Measurements from ENCODE around the gene FBXL13. TPM values are rescaled to one million over a fixed set of nuclear protein-coding genes. Genes with fewer than 3 reads are reported as not detected.

FBXL13 gene
- total RNA-seq, 1 donor from 2014 or later, result 3.0 TPM

- TF ChIP-seq, protein P1, sequence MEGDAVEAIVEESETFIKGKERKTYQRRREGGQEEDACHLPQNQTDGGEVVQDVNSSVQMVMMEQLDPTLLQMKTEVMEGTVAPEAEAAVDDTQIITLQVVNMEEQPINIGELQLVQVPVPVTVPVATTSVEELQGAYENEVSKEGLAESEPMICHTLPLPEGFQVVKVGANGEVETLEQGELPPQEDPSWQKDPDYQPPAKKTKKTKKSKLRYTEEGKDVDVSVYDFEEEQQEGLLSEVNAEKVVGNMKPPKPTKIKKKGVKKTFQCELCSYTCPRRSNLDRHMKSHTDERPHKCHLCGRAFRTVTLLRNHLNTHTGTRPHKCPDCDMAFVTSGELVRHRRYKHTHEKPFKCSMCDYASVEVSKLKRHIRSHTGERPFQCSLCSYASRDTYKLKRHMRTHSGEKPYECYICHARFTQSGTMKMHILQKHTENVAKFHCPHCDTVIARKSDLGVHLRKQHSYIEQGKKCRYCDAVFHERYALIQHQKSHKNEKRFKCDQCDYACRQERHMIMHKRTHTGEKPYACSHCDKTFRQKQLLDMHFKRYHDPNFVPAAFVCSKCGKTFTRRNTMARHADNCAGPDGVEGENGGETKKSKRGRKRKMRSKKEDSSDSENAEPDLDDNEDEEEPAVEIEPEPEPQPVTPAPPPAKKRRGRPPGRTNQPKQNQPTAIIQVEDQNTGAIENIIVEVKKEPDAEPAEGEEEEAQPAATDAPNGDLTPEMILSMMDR (IDR thresholded peaks at IDR 0.05), result no peak
- intact Hi-C loops (cut with DNase I), result no loop called here
- Histone ChIP-seq H3K27me3 (no peaks in the 10 kb centered on the region), H3K9me3 (no peaks in the 10 kb centered on the region), H3K27ac (no peak overlapping the region), H3K4me3 (no peak overlapping the region), H3K4me1 (peaks cover 23% of the 10 kb centered on the region), H3K36me3 (no peaks in the 10 kb centered on the region)
- no peak for DNase-seq
- ATAC-seq, result no peak
These were observed 2.7 kb upstream of the FBXL13 start for GRCh38 chr7:103077318-103077717.

- Histone ChIP-seq H3K9me3 (no peaks in the 10 kb centered on the region), H3K4me1 (peaks cover 23% of the 10 kb centered on the region), H3K27me3 (no peaks in the 10 kb centered on the region), H3K27ac (no peak overlapping the region), H3K36me3 (no peaks in the 10 kb centered on the region), H3K4me3 (no peak overlapping the region)
- intact Hi-C loops (cut with DNase I), result no loop called here
- DNase-seq (peak; percentile 70), ATAC-seq (no peak)
- TF ChIP-seq, protein P1 (IDR thresholded peaks at IDR 0.05), result no peak
These were observed 2.2 kb upstream of the FBXL13 start for GRCh38 chr7:103076764-103077163.

GRCh38 chr7:103075337-103075918 is 832 bp upstream of the FBXL13 start:
- DNase-seq (peak; percentile 84), ATAC-seq (peak; percentile 44)
- peaks cover 23% of the 10 kb centered on the region for H3K4me1 ChIP-seq
- H3K36me3 ChIP-seq, result no peaks in the 10 kb centered on the region
- H3K4me3 ChIP-seq, result peak overlapping the region; percentile 76
- H3K27ac ChIP-seq, result peak overlapping the region; percentile 90
- TF ChIP-seq, protein P1 (IDR thresholded peaks at IDR 0.05), result no peak
- no peaks in the 10 kb centered on the region for H3K9me3 ChIP-seq
- H3K27me3 ChIP-seq, result no peaks in the 10 kb centered on the region
- intact Hi-C loops (cut with DNase I), result no loop called here

GRCh38 chr7:103073989-103074518 is 542 bp downstream of the FBXL13 start:
- DNase-seq (no peak), ATAC-seq (peak; percentile 1)
- no peaks in the 10 kb centered on the region for H3K9me3 ChIP-seq
- H3K36me3 ChIP-seq, result no peaks in the 10 kb centered on the region
- intact Hi-C loops (cut with DNase I), result no loop called here
- peaks cover 23% of the 10 kb centered on the region for H3K4me1 ChIP-seq
- TF ChIP-seq, protein P1 (IDR thresholded peaks at IDR 0.05), result no peak
- no peaks in the 10 kb centered on the region for H3K27me3 ChIP-seq
- H3K4me3 ChIP-seq, result peak overlapping the region; percentile 76
- H3K27ac ChIP-seq, result peak overlapping the region; percentile 90

DNA sequence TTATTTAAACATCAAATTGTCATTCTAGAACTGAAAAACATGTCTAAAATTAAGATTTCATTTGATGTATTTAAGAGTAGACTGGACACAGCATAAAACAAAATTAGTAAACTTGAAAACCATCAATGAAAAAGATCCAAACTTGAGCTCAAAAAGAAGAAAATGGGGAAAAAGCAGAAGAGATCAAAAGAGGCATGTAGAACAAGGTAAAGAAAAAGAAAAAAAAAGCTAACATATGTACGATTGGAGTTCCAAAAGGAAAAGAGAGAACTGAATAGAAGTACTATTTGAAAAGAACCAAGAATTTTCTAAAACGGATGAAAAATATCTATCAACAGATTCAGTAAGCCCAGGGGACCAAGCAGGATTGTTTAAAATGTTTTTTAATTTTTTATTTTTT is 3.6 kb downstream of the FBXL13 start:
- no peaks in the 10 kb centered on the region for H3K9me3 ChIP-seq
- peaks cover 6% of the 10 kb centered on the region for H3K4me1 ChIP-seq
- intact Hi-C loops (cut with DNase I), result no loop called here
- no peak overlapping the region for H3K4me3 ChIP-seq
- ATAC-seq (no peak), DNase-seq (no peak)
- H3K27ac ChIP-seq, result no peak overlapping the region
- TF ChIP-seq, protein P1 (IDR thresholded peaks at IDR 0.05), result no peak
- no peaks in the 10 kb centered on the region for H3K36me3 ChIP-seq
- H3K27me3 ChIP-seq, result no peaks in the 10 kb centered on the region
